Right renal cortex interstitium (tissue), 3 donors: Measurements from ENCODE around the gene WDR76. TPM values are rescaled to one million over a fixed set of nuclear protein-coding genes. Genes with fewer than 3 reads are reported as not detected.

Source experiments
- DNase-seq, 3 donors: peaks; one replicate each; pipeline ENCODE4 v3.0.0-alpha.2; 2013; ENCODE audit warnings: low read depth in 3 of 3, low spot score in 2 of 3
- polyA plus RNA-seq, 3 donors: library from polyadenylated mRNA; unstranded; fragments of 120-200 nt; gene quantifications; one replicate each; pipeline ENCODE4 v1.2.1, GENCODE V29; 2013; ENCODE audit not compliant: insufficient read length in 3 of 3

WDR76 gene
- polyA plus RNA-seq, 3 donors = 13.3 to 19.4 (median 16.8) TPM

DNA sequence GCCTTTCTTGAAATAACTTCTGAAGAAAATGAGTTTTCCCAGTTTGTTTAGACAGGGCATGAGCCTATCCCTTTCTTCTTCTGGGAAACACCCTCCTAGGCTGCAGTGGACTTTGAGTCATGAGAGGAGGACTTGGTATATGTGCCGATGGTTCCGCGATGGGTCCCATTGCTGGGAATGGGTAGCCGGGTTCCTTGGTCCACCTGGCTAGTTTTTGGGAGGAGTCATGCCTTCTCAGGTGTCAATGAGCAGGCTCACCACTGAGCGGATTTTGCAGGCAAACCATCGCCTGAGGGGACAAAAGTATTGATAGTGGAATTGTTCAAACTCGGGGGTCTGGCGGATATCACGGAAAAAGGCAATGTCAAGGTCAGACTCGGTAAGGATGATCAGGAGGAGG is 46.8 kb downstream of the WDR76 start:
- no peak for DNase-seq

DNA sequence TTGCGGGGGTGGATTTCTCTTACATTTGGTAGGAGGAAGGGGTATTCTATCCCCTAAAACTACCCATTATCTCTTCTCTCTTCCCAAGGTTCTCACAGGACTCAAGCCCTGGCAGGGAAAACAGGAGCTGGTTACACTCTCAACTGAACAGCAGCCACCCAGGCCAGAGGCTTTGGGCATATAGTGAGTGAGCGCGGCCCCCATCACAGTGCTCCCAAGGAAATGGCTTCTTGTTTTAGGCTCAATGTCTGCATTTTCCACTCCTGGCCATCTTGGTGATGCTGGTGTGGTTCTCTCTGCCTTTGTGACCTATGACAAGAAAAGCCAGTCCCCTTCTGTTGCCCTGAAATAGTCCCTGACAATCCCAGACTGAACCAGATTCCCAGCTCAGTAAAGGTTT is 50.1 kb downstream of the WDR76 start:
- no peak for DNase-seq

DNA sequence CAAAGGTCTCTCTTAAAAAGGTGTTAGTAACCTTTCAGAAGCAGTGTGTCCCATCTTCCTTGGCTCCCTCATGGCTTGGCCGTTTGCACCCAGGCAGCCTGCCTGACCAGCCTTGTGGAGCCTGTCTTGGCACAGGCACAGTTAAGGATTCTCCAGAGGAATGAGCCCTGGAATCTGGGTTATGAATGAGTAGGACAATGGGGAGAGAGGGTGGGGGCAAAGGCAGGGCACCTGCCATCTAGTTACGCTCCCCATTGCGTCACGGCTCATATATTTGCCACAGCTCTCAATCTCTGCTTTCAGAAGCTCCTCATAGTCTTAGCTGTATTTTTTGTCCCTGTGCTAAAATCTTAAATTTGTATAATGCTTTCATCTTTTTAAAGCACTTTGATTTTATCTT is 50.6 kb downstream of the WDR76 start:
- DNase-seq = no peak

DNA sequence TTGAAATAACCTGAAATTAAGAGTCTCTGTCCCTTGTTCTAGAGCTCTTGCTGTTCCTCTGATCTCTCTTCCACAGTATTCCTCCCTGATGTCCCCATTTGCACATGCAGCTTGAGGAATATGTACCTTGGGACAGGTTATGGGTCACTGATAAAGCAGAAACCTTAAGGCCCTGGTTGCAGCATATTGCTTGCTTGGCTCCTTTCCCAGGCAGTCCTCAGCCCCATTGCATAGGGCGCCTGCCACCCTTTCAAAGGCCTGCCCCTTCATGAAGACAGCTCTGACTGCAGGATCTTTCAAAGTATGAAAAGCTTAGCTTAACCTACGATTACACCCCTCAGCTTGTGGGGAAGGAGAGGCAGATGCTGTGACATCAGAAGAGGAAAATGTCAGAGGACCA is 51.6 kb downstream of the WDR76 start:
- no peak for DNase-seq

DNA sequence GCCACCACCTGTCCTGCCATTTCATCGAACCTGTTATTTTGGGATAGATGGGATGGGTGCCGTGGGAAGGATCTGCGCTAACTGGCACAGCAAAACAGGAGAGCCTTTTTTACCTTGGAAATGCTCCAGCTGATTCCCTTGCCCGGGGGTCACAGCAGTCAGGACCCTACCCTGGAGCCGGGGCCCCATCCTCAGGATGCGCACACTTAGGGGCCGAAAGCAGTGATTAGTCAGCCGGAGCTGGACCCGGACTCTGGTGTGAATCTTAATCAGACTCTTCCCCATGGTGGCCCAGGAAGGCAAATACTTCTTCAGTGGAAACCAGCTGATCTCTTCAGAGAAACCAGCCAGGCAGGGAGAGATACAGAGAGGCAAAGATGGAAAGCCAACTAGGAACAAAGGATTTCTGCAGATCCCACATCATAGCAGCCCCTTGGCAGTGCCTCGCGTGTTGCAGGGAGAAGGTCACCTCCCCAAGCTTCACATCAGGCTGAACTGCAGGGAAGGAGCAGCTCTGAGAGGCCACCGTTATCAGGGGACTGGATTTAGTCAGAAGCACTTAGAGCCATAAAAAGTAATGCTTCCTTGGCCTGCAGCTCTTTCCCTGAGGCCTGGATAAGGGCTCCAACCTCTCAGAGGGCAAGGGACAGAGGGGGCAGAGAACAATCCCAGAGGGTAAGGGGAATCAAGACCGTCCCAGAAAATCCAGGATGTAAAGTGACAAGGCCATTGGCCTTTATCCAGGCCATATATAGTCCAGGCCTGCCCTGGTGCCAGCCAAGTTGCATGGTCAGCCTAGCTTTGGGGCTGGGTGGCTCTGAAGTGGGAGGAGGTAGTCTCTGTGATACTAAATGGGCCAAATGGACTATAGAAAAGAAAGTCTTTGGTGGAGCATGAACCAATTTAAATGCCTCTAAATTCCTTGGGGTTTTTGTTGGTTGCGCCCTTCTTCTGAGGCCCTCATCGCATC is 52.9 kb downstream of the WDR76 start:
- no peak for DNase-seq

DNA sequence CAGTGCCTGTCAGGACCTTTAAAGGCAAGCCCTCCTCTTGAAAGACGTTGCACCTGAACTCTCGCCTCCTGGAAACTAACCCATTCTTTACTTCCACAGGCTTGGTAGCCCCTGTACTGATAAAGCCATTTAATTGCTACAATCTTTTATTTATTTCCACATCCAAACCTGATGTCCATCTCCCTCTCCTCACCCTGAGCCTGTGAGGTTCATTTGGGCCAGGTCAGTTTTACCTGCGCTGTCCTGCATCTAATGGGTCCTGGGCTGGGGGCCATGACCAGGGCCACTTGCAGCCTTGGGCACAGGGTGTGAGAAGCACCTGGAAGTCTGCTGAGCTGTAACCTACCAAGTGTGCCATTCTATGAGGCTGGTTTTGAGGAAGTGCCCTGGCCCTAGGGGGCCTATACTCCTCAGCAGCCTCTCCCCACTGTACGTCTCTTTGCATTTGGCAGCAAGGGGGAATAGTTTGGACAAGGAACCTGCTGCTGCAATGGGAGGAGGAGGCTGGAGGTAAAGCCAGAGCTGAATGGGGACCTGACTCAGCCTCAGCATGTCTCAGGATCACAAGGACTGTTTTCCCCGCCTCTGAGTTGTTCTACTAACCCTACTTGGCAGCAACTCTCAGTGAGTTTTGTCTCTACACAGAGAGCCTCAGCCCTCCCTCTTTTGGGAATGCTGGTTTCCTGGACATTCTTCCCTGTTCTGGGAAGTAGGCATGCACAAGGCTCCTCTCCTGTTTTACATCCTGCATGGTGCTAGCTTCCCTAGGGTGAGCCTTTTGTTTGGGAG is 53.8 kb downstream of the WDR76 start:
- DNase-seq = no peak

DNA sequence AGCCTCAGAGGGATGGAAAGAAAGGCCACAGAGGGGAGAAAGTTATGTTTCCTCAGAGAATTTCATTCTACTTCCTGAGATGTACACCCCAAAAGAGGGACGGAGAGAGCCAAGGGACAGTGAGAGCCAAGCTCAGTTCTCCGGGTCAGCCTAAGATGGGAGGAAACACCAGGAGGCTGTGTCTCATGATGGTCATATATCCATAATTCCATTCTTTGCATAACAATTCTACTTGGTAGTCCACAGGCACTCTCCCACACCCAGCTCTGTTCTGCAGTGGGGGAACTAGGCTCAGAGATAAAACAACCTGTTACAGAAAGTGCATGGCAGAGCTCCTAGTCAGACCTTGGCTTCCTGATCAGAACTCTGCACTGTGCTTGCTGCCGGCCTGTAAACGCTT is 54.4 kb downstream of the WDR76 start:
- no peak for DNase-seq

DNA sequence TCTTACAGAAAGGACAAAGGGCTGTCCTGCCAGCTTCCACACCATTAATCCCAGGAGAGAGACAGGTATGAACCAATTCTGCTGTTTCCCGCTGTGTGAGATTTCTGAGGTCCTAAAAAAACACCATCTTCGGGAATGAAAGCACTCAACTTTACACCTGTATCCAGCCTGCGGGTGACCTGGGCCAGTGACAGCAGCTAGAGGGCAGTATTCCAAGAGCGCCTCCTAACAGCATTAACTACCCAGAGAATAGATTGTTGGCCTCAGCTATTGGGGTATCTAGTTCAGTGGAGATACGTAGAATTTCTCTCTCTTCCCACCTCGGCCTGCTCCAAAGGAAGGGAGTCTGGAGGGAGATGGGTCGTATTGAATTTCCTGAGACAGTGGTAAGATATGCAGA is 55.1 kb downstream of the WDR76 start:
- no peak for DNase-seq

DNA sequence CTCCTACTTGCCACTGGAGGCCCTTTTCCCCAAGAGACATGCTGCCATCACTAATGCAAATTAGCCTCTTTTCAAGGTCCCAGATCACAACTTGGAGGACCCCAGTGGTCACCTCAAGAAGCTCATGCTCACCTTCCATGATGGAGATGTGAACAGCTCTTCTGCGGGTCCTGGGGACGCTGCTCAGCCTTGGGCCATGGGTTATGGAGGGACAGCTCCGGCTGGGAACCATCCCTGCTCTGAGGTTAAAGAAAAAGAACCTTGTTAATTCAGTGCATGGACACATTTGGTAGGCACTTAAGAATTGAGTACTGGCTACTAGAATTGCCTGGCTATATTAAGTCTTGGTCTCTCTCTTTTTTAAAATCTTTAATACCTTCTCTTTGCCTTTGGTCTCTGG is 56.8 kb downstream of the WDR76 start:
- no peak for DNase-seq

DNA sequence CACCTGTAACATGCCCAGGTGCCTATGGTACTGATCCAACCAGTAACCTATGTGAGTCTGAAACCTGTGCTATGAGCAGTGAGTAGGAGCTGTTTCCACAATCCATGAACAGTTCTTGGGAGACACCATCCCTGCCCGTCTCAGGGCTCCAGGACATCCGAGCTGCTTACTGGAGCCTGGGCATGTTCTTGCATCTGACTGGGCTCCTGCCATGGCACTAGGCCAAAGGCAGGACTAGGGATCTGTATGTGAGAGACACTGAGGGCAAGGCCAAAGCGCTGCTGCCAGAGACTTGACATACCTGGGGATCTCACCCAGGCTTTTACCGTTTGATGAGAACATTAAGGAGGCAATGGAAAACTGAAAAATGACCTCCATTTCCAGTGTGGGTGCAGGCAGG is 59.8 kb downstream of the WDR76 start:
- DNase-seq = no peak

DNA sequence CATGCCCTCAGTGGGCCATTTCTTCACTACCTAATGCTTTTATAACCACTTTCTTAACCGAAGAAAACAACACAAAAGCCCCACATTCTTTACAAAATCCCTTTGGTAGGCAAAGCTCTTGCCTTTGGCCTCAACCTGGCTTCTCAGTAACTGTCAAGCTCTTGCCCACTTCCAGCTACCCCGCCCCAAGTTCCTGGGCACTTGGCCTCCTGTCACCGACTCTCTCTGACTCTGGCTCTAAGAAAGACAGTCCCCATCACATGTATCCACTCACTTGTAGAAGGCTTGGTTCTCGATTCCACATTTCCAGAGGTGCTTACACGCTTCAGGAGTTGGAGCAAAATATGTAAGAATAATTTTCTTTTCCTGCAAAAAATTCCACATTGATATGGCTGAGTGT is 61.1 kb downstream of the WDR76 start:
- DNase-seq = no peak

DNA sequence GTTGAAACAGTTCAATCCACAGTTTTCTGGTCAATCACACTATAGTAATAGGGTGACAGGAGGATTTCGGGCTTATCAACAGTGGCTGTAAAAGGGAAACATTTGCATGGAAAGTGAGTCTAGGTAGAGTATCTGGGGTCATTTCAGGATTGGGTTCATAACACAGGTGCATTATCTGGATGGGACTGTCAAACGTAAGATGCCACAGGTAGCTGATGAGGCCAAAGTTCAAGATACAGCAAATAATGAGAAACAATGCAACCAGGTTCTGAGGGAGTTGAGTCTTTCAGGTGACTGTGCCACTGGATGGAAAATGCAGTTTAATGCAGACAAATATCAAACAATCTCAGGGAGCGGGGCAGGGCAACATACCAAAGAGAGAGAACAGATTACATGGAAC is 62.2 kb downstream of the WDR76 start:
- DNase-seq = no peak

DNA sequence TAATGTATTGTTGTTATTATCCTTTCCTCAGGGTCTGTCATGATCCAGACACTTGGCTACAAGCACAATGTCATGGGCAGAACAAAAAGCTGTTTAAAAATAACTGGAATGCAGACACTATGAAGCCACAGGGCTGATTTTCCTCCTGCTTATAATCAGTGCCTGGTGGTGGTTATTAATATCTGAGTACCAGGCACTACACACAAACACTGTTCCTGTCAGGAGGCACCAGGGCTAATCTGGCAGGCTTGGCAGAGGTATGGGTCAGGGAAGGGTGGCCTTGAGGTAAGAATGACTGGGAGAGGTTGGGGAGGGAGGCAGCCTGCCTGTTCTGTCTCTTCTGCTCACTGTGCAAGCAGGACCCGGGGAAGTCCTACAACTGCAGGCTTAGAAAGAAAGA is 67.2 kb downstream of the WDR76 start:
- DNase-seq = no peak

DNA sequence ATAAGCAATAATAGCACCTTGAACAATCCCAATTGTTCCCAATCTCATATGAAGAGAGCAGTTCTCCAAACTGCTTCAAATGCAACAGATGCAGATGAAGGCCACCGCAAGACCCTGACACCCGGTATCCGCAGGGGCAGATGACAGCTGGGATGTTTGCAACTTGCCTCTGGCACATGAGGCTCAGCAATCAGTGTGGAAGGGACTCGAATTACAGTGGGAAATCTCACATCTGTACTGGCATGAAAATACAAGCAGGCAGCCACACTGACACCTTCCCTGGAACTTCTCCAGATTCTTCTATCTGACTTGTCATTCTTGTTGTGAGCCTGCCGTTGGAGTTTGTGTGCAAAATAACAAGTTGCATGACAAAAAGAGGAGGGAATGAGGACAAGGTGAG is 68.8 kb downstream of the WDR76 start:
- no peak for DNase-seq

DNA sequence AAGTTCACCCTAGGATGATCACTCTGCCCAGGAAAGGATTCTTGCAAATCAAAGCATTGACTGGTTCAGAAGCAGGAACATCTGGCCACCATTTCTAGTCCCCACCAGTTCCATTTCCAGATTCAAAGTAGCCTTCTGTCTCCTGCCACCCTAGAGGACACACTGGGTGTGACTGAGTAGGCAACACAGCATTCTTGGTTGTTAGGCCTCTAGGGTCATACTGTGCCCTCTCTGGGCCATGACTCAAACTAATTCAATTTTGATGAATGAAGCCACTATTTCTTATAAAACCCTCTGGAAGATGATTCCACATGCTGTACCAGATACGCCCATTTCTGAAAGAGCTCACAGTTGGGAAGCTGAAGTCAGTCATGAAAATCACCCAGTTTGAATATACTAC is 69.7 kb downstream of the WDR76 start:
- no peak for DNase-seq

DNA sequence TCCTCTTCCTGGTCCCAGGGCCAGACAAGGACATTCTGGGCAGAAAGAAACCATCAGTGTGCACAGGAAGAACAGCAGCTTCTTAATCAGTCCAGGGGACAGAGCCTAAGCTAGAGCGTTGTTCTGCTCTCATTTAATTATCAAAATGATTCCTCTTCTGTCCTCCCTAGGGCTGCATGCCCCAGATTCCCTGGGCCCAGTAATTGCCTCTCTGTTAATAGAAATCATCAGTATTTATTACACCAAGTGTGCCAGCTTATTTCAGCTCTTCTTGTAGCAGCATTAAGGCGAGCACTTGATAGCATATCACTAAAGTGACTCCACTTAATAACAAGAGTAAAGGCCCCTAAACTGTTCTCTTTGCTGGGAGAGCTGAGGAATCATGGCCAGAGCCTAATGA is 72.1 kb downstream of the WDR76 start:
- DNase-seq = no peak

DNA sequence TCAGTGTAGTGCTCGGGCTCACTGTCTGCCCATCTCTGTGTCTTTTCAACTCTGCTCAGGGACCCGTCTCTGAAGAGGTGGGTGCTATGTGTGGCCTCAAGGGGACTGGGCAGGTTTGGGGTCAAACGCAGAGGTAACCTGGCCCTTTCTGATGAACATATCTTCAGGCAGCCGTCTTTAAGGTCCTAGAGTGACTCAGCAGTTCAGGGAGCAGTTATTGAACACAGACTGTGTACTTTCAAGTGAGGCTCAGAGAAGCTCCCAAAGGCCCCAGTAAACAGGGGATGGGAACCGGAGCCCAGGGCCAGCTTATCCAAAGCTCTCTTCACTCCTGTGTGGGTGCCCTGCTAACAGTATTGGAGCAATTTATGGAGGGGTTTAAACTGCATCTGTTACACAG is 73.1 kb downstream of the WDR76 start:
- DNase-seq = no peak

DNA sequence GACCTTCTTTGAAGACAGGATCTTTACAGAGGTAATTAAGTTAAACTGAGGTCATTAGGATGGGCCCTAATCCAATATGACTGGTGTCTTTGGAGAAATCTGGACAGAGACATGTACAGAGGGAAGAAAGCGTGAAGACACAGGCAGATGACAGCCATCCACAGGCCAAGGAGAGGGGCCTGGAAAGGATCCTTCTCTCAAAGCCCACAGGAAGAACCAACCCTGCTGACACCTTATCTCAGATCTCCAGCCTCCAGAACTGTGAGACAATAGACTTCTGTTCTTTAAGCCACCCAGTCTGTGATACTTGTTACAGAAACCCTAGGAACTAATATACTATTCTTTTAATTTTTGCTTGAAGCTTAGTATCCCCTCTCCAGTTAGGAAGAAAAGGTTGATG is 74.2 kb downstream of the WDR76 start:
- no peak for DNase-seq

DNA sequence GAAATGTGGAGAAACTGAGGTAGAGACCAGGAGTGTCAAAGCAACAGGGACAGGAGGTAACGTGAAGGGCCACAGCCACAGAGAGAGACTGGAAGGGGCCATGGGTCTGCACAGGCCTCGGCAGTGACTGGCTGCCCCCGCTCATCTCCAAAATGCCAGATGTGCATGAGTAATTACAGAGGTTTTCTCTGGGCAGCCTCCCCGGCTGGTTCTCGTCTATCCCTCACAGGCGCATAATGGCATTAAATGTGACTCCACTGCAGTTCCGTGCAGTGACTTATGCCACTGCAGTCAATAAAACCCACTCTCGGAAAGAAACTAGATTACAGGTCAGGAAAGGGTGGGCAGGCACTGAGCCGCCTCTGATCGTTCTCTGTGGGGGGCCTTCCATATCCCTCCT is 74.7 kb downstream of the WDR76 start:
- DNase-seq = no peak

DNA sequence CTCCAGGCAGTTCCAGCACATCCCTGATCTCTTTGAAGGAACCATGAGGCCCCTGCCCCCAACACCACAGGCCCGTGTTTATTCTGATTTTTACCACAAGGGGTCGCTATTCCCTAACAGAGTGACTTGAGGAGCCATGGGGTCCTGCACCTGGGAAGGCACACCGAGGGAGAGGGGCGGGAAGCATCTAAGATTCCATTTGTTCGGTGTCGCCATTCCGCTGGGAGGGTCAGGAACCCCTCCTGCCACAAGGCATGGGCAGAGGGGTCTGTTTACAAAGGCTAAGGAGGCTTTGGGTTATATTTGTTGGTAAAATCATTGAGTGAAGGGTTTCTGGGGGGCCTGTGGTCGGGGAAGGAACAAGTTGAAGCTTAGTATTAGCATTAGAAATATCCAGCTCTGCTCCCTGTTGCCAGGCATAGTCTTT is 77.1 kb downstream of the WDR76 start:
- peak in 2 of 3 donors; percentile 45 to 49 for DNase-seq

DNA sequence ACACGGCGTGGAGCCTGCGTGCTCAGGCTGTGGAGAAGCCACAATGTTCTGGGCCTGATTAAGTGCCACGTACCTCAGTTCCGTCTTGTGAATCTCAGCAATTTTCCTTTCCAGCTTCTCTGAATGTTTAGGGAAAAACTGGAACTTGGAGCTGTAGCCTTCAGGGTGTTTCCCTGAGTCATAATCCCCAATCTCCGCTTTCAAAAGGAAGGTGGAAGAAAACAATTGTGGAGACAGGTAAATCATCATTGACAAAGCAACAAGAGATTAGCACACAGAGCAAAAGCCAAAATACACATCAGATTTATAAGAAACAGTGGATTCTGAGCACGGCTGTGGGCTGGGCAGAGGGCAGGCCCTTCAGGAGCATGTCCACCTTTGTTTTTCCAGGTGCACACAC is 79.0 kb downstream of the WDR76 start:
- DNase-seq = no peak

DNA sequence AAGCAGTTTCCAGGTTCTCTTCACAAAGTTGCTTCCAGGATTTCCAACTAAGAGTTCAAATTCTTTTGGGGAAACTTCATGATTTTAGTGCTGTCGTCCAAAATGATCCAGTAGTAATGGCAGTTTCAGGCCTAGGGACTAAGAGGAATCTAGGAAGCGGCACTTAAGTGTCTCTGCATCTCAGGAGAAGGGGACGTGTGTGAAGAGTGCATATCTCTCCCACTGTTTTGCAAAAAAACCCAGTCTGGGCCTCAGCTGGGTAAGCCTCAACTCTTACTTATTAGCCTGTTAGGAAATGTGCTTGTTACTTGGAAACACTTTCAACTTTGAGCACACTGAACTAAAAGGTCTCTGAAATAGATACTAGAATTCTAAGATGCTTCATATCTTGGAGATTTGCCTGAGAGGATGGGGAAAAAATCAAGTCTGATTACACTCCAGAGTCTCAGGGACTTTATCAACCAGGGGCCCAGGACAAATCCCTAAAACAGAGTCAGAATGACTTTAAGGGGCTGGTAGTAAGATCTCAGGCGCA is 81.8 kb downstream of the WDR76 start:
- DNase-seq = no peak
